Activated T-cell treated with anti-CD3 and anti-CD28 coated beads, Interleukin-2, amount 50 U/mL, for 1 hour (primary cell): Measurements from ENCODE around the gene PRICKLE1.
A peak's percentile ranks its signal among the peaks of the same experiment; 100 is the strongest.

Source experiments
- DNase-seq: peaks from one replicate; pipeline ENCODE4 v3.0.0-alpha.2; 2020

The PRICKLE1 gene

DNA sequence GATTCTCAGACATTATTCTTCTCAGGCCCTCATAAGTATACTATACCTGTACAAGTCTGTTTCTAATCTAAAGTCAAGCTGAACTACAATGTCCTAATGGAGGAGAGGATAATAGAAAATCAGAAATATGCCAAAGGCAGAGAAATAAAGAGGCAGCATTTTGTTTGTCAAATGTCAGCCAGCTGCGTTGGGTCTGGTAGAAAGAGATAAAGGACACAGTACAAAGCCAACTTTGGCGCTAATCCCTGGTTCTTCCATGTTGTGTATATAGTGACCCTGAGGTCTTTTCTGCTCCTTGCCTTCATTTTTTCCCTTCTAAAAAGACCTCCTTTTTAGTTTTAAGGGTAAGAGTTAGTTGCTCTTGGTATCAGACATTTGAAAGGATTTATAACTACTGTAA lies 103.1 kb downstream of the PRICKLE1 start:
- DNase-seq: no peak

DNA sequence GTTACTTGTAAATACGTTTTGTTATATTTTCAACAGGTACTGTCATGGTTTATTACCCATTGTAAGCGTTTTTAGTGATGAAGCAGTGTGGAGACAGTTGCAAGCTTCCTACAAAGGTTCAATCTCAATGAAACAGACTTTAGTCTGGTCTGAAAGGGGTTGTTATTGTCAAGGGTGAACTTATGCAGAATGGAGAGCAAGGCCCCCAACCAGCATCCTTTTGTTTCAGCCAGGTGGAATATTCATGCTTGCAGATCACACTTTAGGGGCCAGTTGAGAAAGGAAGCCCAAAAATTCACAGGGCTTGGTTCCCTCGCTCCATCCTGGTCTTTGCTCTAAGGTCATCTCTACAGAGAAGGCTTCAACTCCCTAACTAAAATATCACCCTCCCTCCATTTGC lies 103.7 kb downstream of the PRICKLE1 start:
- no peak for DNase-seq

GRCh38 chr12:42484996-42485395 lies 104.5 kb downstream of the PRICKLE1 start:
- DNase-seq: no peak

- peak; percentile 40 for DNase-seq
These were observed 106.1 kb downstream of the PRICKLE1 start for GRCh38 chr12:42483521-42483790.

DNA sequence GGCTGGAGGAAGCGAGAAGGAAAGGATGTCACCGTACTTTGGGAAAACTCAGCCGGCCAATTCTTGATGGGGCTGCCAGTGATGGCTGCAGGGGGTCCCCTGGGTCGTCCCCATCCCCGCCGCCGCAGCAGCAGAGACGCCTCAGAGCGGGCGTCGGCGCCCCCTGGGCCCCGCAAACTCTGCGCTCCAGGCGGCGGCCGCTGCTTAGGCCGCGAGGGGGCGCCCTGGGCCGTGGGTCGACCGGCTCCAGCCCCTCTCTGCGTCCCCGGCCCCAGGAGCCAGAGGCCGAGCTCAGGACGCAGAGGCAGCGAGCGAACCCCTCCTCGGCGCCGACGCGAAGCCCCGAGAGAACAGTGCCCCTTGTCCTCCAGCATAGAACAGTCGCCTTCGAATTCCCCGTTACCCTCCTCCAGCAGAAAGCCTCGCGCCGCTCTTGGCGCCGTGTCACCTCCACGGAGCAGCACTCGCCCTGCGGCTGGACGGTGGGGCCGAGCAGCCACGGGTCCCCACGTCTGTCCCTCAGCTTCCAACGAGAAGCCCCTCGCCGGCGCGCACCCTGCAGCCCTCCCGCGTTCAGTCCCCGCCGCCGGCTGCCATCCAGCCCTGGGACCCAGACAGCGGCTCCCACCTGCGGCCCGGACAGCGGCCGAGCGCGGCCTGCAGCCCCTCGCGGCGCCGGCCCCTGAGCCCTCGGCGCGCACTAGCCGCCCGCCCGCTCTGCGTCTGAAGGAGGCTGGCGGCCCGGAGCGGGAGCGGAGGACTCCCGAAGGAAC lies 106.6 kb downstream of the PRICKLE1 start:
- DNase-seq: peak; percentile 57

- DNase-seq: no peak
These were observed 107.4 kb downstream of the PRICKLE1 start for GRCh38 chr12:42482041-42482747.

DNA sequence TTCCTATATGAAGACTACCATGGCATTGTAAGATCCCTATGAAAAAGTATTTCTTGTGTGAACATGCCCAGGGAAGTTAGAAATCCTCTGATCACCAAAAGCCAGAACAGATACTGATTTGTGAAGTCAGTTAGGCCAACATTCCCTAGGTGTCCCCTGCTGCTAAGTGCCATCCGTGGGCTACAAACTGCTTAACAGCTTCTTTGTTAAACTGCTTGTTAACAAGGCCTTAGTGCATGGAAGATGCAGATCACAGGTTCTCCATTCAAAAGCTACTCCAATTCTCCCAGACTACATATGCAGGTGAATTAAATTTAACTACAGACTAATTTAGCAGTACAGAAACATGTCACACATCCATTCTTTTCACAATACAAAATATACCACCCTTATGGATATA lies 108.2 kb downstream of the PRICKLE1 start:
- no peak for DNase-seq

GRCh38 chr12:42477941-42478340 lies 111.6 kb downstream of the PRICKLE1 start:
- DNase-seq: no peak

DNA sequence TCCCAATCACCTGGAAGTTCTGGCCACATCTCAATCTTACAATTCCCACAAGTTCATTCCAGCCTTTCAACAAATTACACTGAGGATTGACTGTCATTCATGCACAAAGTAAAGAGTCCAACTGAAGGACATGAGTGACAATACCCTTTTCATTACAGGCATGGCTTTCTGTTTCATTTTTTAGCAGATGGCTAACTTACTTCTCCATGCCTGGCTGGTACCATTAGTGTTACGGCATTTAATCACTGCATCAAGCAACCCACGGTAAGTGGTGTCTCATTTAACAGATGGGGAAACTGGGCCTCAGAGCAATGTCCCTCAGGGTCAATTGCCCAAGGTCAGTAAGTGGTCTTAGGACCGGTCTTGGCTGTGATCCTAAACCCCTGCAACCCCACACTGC lies 114.4 kb downstream of the PRICKLE1 start:
- DNase-seq: no peak

DNA sequence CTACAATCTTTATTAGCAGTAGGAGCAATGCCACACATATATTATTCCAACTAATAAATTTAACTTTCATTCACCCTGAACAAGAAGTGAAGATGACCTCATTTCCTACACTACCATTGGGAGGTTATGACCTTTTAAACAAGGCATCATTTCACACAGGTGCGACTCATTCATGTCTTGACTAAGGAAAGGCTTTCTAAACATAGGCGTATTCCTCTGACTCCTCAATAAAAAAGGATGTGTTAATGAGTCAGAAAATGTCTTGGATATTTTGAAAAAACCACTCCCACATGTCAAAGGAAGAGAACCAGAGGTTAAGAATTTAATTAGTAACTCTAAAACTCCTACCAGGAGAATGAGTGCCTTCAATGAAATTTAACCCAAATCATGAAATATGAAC lies 115.2 kb downstream of the PRICKLE1 start:
- no peak for DNase-seq

DNA sequence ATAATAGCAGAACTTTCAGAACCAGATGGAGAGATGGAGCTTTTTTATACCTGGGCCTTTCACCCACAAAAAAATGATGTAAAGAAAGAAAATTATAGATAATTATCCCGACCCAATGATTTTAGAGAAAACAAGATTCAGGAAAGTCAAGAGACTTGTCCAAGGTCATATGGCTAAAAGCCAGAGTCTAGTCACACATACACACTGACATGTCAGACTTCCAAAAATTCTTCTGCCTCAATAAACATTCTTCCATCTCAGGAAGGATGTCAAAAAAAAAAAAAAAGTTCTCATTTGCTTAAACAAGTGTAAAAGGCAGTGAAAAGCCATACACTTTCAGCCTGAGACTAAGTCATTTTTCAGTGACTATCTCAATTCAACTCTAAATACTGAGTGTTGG lies 116.0 kb downstream of the PRICKLE1 start:
- no peak for DNase-seq

GRCh38 chr12:42473130-42473529 lies 116.4 kb downstream of the PRICKLE1 start:
- no peak for DNase-seq

- no peak for DNase-seq
These were observed 117.2 kb downstream of the PRICKLE1 start for GRCh38 chr12:42472376-42472775.

GRCh38 chr12:42469355-42470175 lies 120.0 kb downstream of the PRICKLE1 start:
- DNase-seq: no peak

- no peak for DNase-seq
These were observed 120.6 kb downstream of the PRICKLE1 start for GRCh38 chr12:42468921-42469320.

DNA sequence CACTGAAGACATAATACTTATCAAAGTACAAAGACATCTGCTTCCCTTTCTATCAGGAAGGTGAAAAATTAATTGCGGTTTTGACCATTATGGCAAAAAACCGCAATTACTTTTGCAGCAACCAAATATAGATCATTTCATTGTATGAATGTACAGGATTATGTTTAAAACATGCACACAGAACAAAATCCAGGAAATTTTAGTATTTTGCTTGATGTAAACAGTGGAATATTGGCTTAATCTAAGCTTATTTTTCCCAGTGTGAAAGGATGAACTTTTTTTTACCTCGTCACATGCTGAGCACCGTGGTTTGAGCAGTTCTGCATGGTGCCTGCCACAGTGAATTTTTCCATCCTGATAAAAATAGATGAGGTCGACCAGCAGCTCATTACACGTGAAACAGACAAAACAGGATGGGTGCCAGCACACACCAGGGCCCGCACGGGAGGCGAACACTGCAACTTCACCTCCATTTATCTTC lies 121.2 kb downstream of the PRICKLE1 start:
- no peak for DNase-seq

- no peak for DNase-seq
These were observed 125.9 kb downstream of the PRICKLE1 start for GRCh38 chr12:42463671-42464070.

GRCh38 chr12:42462486-42462885 lies 127.1 kb downstream of the PRICKLE1 start:
- no peak for DNase-seq

DNA sequence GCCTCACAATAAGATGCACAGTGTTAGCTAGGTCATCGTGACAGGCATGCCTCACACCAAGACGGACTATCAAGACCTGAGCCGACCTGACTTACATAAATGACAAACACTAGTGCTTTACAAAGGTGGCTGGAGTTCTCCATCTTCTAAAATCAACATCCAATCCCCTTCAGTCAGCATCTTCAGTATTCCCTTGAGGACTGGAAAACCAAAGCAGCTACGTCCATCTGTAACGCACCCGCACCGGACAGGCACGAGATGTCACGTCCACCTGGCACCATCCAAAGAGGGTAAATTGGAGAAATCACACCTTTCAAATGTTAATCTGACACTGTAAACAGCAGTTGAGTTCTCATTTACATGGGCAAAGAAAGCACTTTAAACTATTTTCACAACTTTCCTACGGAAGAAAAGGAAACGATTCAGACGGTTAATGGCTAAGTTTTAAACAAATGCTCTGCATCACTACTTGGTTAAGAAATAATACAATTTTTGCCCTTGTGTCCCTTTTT lies 130.2 kb downstream of the PRICKLE1 start:
- DNase-seq: no peak

GRCh38 chr12:42458575-42458974 lies 131.0 kb downstream of the PRICKLE1 start:
- DNase-seq: no peak

DNA sequence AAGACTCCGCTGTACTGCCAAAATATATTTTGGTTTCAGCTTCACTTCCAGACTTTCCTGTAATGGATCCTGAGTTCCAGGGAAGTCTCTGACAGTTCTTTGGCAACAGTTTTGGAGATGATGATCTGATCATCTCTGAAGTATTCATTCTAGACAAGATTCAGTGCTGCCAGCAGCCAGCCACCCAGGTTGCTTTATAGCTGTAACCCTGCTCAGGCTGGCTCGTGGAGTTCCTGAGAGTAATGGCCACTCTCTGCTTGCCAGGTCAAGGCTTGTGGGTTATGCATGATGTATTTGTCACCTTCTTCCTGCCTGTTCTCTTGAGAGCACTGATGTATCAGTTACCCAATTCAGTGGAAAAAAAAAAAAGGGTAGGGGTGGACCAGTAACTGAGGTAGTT lies 139.3 kb downstream of the PRICKLE1 start:
- no peak for DNase-seq

- no peak for DNase-seq
These were observed 140.7 kb downstream of the PRICKLE1 start for GRCh38 chr12:42448841-42449240.

DNA sequence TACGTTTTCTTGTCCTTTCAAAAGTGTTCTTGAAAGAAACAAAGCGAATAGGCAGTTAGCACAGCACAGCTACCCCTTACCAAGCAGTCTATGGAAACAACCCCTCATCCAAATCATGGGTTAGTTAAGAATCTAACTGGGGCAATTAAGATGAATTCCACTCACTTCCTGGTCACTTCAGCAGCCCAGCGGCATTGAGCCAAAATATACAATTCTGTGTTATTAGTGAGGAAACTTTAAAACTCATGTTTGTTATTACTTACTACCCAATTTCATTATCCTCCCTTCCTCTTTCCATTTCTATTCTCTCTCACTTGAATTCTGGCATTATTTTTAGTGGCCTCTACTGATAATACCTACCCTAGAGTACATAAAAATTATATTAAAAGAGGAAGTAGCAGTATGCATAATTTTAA lies 142.2 kb downstream of the PRICKLE1 start:
- DNase-seq: no peak

- no peak for DNase-seq
These were observed 142.8 kb downstream of the PRICKLE1 start for GRCh38 chr12:42446761-42447160.
